Activated CD4-positive, CD25-positive, alpha-beta regulatory T cell treated with anti-CD3 and anti-CD28 coated beads, Interleukin-2, amount 50 U/mL, for 24 hours (primary cell): Measurements from ENCODE around the gene NIT2.
"Not testable (repeated sequence)": the region's sequence is repeated elsewhere in the genome, so short reads cannot be mapped to it uniquely, and the experiment has no call there.

Experiments
- ATAC-seq, 2 donors: fragments of 150-1000 bp; cut with Tn5 transposase; one replicate each; pipeline ENCODE4 v1.10.0; 2021; ENCODE audit warnings: mild to moderate bottlenecking in 1 of 2, moderate library complexity in 1 of 2

Gene NIT2

GRCh38 chr3:100334488-100335351 lies at the start of gene NIT2:
Gene NIT2 (plus strand): TSS chr3:100334757. CDS start chr3:100334792, 35 bp downstream.
- peak; percentile 97 to 98 for ATAC-seq

GRCh38 chr3:100288288-100288894 lies 46.2 kb upstream of the NIT2 start:
- no peak for ATAC-seq

DNA sequence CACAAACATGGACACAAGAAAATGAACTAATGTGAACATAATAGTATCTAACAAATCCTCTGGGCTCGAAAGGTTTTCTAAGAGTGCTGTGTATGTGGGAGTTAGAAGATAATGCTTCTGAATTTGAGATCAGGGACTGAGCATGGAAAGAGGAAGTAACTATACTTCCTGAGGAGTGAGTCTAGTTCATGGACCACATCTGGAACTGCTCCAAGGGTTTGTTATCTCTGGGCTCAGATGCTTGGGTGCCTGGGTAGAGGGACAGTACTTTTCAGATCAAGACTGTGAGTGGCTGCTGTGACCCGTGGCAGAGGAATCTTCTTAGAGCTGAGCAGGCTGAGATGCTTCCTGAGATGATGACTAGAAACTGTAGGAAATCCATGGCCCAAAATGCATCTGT lies 45.2 kb upstream of the NIT2 start:
- no peak for ATAC-seq

GRCh38 chr3:100295089-100295488 lies 39.5 kb upstream of the NIT2 start:
- no peak for ATAC-seq

GRCh38 chr3:100297784-100298183 lies 36.8 kb upstream of the NIT2 start:
- ATAC-seq, result no peak

GRCh38 chr3:100299016-100299415 lies 35.5 kb upstream of the NIT2 start:
- ATAC-seq, result no peak

- no peak for ATAC-seq
Observed at GRCh38 chr3:100306695-100307094, 27.9 kb upstream of the NIT2 start.

GRCh38 chr3:100310355-100310965 lies 24.1 kb upstream of the NIT2 start:
- ATAC-seq, result no peak

DNA sequence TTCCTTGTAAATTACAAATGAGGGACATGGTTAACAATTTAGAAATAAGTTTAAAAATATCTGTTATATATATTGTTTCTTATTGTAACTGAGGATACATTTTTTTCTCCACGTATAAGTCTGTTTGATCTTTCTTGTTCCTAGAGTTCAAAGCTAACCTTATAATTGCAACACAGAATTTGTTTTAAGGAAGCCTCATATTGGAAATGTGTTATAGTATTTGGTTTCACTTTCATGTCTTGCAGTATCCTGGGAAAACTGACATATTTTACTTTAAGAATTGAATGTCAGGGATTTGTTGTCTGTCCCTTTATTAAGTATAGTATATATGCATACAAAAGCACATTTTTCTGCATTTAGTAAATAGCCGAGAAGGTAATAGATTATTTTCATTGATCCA lies 23.5 kb upstream of the NIT2 start:
- no peak for ATAC-seq

DNA sequence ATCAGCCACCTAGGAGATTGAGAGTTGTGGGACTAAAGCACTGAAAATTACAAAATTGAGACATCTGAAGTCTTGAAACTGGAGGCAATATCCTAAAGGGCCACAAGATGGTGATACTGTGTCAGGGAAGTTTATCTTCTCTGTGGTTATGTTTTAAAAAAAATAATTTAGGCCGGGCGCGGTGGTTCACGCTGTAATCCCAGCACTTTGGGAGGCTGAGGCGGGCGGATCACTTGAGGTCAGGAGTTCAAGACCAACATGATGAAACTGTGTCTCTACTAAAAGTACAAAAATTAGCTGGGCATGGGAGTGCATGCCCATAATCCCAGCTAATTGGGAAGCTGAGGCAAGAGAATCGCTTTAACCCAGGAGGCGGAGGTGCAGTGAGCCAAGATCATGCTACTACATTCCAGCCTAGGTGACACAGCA lies 17.9 kb upstream of the NIT2 start:
- ATAC-seq, result peak in 1 of 2 donors; percentile 65

GRCh38 chr3:100317912-100318311 lies 16.6 kb upstream of the NIT2 start:
- peak in 1 of 2 donors; percentile 41 for ATAC-seq

GRCh38 chr3:100319951-100320350 lies 14.6 kb upstream of the NIT2 start:
- ATAC-seq, result no peak

DNA sequence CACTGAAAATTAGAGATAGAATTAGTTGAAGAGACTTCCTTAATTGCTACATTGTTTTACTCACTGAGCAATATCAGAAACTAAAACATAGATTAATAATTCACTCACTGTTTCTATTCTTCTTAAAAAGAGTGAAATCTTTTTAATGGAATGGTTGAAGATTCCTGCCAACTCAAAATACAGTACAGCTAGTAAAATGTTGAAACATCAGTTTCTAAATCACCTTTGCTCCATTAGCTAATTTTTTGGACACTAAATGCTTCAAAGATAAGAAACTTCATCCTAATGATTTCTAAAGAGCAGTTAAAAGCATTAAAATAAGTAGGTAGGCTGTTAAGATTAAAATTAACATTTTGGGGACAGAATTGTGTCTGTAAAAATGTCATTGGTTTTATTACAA lies 10.5 kb upstream of the NIT2 start:
- ATAC-seq, result no peak

DNA sequence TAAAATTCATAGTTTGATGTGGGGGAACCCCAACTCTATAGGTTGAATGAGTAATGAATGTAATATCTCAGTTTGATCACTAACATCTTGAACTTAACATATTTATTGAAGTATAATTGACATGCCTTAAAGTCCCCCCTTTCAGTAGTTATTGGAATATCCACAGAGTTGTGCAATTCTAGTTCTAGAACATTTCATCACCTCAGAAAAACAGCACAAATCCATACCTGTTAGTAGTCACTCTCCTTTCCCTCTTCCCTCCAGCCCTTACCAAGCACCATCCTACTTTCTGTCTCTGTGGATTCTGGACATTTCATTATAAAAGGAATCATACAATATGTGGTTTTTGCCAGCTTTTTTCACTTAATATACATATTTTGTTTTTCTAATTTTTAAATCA lies 8.7 kb upstream of the NIT2 start:
- no peak for ATAC-seq

- ATAC-seq, result not testable (repeated sequence)
Observed at GRCh38 chr3:100327377-100327776, 7.2 kb upstream of the NIT2 start.

DNA sequence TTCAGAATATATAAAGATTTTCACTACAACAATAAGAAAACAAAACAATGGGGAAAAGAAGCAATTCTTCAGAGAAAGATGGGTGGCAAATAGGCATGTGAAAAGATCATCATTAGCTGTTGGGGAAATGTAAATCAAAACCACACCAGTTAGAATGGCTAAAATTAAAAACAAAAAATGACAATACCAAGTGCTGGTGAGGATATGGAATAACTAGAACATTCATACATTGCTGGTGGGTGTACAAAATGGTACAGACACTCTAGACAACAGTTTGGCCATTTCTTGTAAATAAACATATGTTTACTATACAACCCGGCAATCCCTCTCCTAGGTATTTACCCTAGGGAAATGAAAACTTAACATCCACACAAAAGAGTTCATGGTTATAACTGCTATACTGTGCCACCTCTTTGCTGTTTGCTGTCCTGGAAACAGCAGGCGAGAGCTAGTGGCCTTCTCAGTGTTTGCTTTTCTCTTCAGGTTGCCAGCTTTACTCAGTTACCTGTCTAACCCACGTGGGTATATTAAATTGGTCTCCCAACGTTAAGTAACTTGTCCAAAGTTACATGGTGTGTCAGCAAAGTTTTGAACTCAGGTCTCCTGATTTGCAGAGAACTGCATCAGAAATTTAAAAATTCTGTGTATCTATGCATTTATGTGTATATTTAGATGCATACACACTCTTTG lies 4.6 kb upstream of the NIT2 start:
- no peak for ATAC-seq

GRCh38 chr3:100330651-100331050 lies 3.9 kb upstream of the NIT2 start:
- no peak for ATAC-seq

DNA sequence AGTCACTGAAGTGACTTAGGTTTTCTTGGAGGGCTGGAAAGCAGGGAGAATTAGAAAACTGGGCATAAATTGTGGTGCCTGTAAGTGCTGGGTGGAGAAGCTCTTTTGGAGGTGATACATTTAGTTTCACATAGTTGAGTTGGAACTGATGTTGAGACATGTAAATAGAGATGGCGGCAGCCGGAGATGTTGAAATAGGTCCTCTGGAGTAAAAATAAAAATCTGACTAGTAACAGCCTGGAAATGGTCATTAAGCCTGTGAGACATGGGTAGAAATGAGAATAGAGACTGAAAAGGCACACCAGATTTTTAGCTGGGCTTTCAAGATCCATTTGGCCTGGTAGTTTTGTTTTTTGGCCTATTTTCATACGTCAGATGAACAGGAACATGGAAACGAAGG lies 2.9 kb upstream of the NIT2 start:
- no peak for ATAC-seq

- no peak for ATAC-seq
Observed at GRCh38 chr3:100333051-100333450, 1.5 kb upstream of the NIT2 start.

DNA sequence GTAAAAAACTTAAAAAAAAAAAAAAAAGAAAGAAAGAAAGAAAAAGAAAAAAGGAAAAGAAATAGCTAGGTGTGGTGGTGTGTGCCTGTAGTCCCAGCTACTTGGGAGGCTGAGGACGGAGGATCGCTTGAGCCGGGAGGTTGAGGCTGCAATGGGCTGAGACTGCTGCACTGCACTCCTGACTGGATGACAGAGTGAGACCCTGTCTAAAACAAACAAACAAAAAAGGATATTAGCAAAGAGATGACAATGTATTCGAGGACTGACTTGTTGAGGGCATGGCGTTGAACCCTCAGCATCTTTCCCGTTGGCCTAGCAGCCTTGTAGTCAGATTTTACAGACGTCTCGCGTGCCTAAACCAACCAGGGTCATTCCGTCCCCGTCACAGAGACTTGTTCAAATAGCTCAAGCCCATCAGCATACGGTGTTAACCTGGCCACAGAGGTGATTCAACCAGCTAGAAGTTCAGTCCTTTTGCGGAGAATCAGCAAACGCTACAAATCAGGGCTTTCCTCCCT lies 528 bp upstream of the NIT2 start:
- peak; percentile 10 to 19 for ATAC-seq

GRCh38 chr3:100335434-100335833 lies 877 bp downstream of the NIT2 start:
- ATAC-seq, result peak; percentile 28 to 29

- not testable (repeated sequence) for ATAC-seq
Observed at GRCh38 chr3:100336229-100336628, 1.7 kb downstream of the NIT2 start.

DNA sequence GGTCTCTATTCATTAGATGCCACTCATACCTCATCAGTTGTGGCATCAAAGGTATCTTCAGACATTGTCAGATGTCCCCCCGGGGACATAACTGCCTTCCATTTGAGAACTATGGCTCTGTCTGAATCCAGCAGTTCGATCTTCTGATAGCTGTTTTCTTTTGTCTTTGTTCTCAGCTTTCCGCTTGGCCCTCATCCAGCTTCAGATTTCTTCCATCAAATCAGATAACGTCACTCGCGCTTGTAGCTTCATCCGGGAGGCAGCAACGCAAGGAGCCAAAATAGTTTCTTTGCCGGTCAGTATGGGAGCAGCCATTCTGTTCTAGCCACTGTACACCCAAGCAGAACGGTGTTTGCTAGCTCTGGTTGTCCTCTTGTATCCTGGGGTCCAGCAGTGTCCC lies 4.4 kb downstream of the NIT2 start:
- no peak for ATAC-seq
